Measurements from ENCODE around the gene IL1RAPL2. TPM values are rescaled to one million over a fixed set of nuclear protein-coding genes. Genes with fewer than 3 reads are reported as not detected.

The IL1RAPL2 gene
- total and polyA plus RNA-seq, 4 donors = 2.0 TPM; not detected in 3

DNA sequence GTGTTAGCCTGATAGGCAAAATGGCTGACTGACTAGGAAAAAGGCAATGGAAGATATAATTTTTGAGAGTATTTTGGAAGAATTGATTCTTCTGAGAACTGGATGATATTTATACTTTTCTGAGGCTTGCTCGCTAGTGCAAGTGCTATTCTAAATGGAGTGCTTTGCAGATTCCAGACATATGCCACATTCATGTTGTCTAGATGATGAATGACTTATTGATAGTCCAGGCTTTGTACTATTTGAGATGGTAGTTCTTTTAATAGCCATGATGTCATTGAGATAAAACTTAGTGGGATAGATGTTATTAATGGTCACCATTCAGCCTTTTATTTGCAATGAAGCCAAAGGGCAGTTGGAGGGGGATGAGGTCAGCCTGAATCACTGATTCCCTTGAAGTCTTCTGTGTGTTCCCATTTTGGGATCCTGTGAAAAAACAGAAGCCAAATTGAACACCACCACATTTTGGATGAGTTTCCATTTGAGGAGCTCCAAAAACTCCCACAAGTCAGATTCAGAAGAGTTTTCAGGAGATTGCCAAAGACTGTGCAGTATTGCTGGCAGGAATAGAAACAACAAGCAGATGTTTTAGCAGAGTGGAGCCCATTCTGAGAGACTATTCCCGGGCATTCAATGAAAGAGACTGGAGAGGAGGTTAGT is 184.1 kb downstream of the IL1RAPL2 start:
- Histone ChIP-seq H3K4me3 (no peak overlapping the region), H3K36me3 (ENCODE audit: control insufficient read depth in 4 of 4, insufficient read depth in 4 of 4, low read length in 4 of 4) (no peaks in the 10 kb centered on the region), H3K9me3 (ENCODE audit: control insufficient read depth in 4 of 4, insufficient read depth in 3 of 4, low read length in 3 of 4) (no peaks in the 10 kb centered on the region), H3K27me3 (ENCODE audit: control insufficient read depth in 3 of 3, insufficient read depth in 3 of 3, low read length in 2 of 3) (peaks cover 0 to 69% (median 9%) of the 10 kb centered on the region in 3 donors), H3K27ac (ENCODE audit: low read depth in 1 of 2, low read length in 1 of 2) (no peak overlapping the region), H3K9ac (ENCODE audit: insufficient read depth in 1 of 2, low read length in 2 of 2) (no peak overlapping the region), H3K4me1 (ENCODE audit: control insufficient read depth in 5 of 5, insufficient read depth in 5 of 5, low read length in 5 of 5) (no peaks in the 10 kb centered on the region)
- TF ChIP-seq, protein P1, sequence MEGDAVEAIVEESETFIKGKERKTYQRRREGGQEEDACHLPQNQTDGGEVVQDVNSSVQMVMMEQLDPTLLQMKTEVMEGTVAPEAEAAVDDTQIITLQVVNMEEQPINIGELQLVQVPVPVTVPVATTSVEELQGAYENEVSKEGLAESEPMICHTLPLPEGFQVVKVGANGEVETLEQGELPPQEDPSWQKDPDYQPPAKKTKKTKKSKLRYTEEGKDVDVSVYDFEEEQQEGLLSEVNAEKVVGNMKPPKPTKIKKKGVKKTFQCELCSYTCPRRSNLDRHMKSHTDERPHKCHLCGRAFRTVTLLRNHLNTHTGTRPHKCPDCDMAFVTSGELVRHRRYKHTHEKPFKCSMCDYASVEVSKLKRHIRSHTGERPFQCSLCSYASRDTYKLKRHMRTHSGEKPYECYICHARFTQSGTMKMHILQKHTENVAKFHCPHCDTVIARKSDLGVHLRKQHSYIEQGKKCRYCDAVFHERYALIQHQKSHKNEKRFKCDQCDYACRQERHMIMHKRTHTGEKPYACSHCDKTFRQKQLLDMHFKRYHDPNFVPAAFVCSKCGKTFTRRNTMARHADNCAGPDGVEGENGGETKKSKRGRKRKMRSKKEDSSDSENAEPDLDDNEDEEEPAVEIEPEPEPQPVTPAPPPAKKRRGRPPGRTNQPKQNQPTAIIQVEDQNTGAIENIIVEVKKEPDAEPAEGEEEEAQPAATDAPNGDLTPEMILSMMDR (IDR thresholded peaks at IDR 0.05; ENCODE audit: control extremely low read depth, extremely low read depth) = no peak
- WGBS, 2 donors = 70 to 81% methylated on average over 2 of the region's 2 CpGs
- DNase-seq (no peak), ATAC-seq (ENCODE audit: insufficient read depth, low FRiP score) (no peak)

DNA sequence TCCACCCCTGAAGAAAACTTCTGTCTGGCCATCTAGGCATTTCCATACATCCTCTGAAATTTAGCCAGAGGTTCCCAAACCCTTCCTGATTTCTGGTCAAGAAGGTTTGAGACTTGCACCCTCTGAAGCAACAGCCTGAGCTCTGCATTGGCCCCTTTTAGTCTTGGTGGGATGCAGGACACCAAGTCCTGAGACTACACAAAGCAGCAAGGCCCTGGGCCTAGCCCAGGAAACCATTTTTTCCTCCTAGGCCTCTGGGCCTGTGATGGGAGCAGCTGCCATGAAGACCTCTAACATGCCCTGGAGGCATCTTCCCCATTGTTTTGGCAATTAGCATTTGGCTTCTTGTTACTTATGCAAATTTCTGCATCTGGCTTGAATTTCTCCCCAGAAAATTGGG is 196.6 kb downstream of the IL1RAPL2 start:
- H3K27me3 ChIP-seq (ENCODE audit: control insufficient read depth in 3 of 3, insufficient read depth in 3 of 3, low read length in 2 of 3) = peaks cover 0 to 13% (median 3%) of the 10 kb centered on the region in 3 donors
- H3K4me1 ChIP-seq (ENCODE audit: control insufficient read depth in 5 of 5, insufficient read depth in 5 of 5, low read length in 5 of 5) = no peaks in the 10 kb centered on the region
- no peak overlapping the region for H3K9ac ChIP-seq (ENCODE audit: insufficient read depth in 1 of 2, low read length in 2 of 2)
- TF ChIP-seq, protein P1 (IDR thresholded peaks at IDR 0.05; ENCODE audit: control extremely low read depth, extremely low read depth) = no peak
- H3K9me3 ChIP-seq (ENCODE audit: control insufficient read depth in 4 of 4, insufficient read depth in 3 of 4, low read length in 3 of 4) = peaks cover 0 to 11% (median 3%) of the 10 kb centered on the region in 4 donors
- H3K4me3 ChIP-seq = no peak overlapping the region
- no peaks in the 10 kb centered on the region for H3K36me3 ChIP-seq (ENCODE audit: control insufficient read depth in 4 of 4, insufficient read depth in 4 of 4, low read length in 4 of 4)
- ATAC-seq (ENCODE audit: insufficient read depth, low FRiP score) = no peak
- no peak overlapping the region for H3K27ac ChIP-seq (ENCODE audit: low read depth in 1 of 2, low read length in 1 of 2)
- DNase-seq = no peak

DNA sequence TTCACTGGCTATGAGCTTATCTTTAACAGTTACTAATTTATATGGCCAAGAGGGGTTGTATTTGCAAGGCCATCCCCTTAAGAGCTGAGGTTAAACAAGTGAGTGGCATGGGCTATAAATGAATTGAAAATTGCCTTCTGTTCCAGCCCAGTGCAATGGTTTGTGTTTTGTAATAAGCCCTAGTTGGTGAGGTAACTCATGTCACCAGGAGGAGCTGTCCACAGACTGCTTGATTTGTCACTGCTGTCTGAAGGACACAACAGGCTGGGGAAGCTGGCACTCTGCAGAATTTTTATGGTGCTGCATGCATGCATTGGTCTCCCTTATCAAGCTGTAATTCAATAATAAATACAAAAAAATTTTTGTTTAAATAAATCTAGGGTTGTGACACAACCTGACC is 223.8 kb downstream of the IL1RAPL2 start:
- no peaks in the 10 kb centered on the region for H3K4me1 ChIP-seq (ENCODE audit: control insufficient read depth in 5 of 5, insufficient read depth in 5 of 5, low read length in 5 of 5)

More for the DNA sequence above, 223.8 kb downstream of the IL1RAPL2 start:
- Histone ChIP-seq H3K27me3 (ENCODE audit: control insufficient read depth in 3 of 3, insufficient read depth in 3 of 3, low read length in 2 of 3) (peaks cover 0 to 47% (median 20%) of the 10 kb centered on the region in 3 donors), H3K36me3 (ENCODE audit: control insufficient read depth in 4 of 4, insufficient read depth in 4 of 4, low read length in 4 of 4) (no peaks in the 10 kb centered on the region), H3K9ac (ENCODE audit: insufficient read depth in 1 of 2, low read length in 2 of 2) (no peak overlapping the region), H3K4me3 (no peak overlapping the region), H3K27ac (ENCODE audit: low read depth in 1 of 2, low read length in 1 of 2) (no peak overlapping the region), H3K9me3 (ENCODE audit: control insufficient read depth in 4 of 4, insufficient read depth in 3 of 4, low read length in 3 of 4) (no peaks in the 10 kb centered on the region)
- ATAC-seq (ENCODE audit: insufficient read depth, low FRiP score) (no peak), DNase-seq (no peak)
- TF ChIP-seq, protein P1 (IDR thresholded peaks at IDR 0.05; ENCODE audit: control extremely low read depth, extremely low read depth) = no peak

All from lung (tissue), 12 donors.